Stimulated activated CD4-positive, alpha-beta T cell treated with anti-CD3 and anti-CD28 coated beads, Interleukin-1b, Interleukin-23, amount 100 ng/mL, for 24 hours (primary cell): ENCODE measurements around the gene RHOT2.

Experiments used
- DNase-seq, 4 experiments: peaks; one replicate each; pipeline ENCODE4 v3.0.0-alpha.2; 2020; ENCODE audit warnings: low read depth in 4 of 4, low spot score in 1 of 4

The RHOT2 gene

GRCh38 chr16:632486-633335, 35.2 kb upstream of the RHOT2 start:
- no peak for DNase-seq

- no peak for DNase-seq
Observed at GRCh38 chr16:633336-634050, 34.4 kb upstream of the RHOT2 start.

GRCh38 chr16:634051-634670, 33.8 kb upstream of the RHOT2 start:
- no peak for DNase-seq

- no peak for DNase-seq
Observed at GRCh38 chr16:634996-635395, 32.9 kb upstream of the RHOT2 start.

- DNase-seq: no peak
Observed at GRCh38 chr16:635573-636205, 32.2 kb upstream of the RHOT2 start.

- DNase-seq: peak; percentile 83 to 95 (median 87)
Observed at GRCh38 chr16:636206-637080, 31.5 kb upstream of the RHOT2 start, which contains the start of gene METTL26. Gene METTL26, minus strand, starts transcription at chr16:636305. Its CDS starts 15 bp downstream, at chr16:636290.

- peak; percentile 78 to 88 (median 86) for DNase-seq
Observed at GRCh38 chr16:637081-638018, 30.6 kb upstream of the RHOT2 start.

- no peak for DNase-seq
Observed at GRCh38 chr16:638034-638543, 29.8 kb upstream of the RHOT2 start.

GRCh38 chr16:638836-639235, 29.1 kb upstream of the RHOT2 start:
- no peak for DNase-seq

- DNase-seq: no peak
Observed at GRCh38 chr16:640614-641013, 27.3 kb upstream of the RHOT2 start.

GRCh38 chr16:641326-642188, 26.4 kb upstream of the RHOT2 start, which contains the start of gene MCRIP2:
Gene MCRIP2, plus strand, starts transcription at chr16:641828. Its CDS starts 164 bp downstream, at chr16:641992.
- peak in 2 of 4 experiments; percentile 61 to 78 for DNase-seq

- peak in 1 of 4 experiments; percentile 34 for DNase-seq
Observed at GRCh38 chr16:642189-643049, 25.5 kb upstream of the RHOT2 start.

GRCh38 chr16:643050-643368, 24.9 kb upstream of the RHOT2 start:
- DNase-seq: no peak

- DNase-seq: no peak
Observed at GRCh38 chr16:644556-644955, 23.4 kb upstream of the RHOT2 start.

GRCh38 chr16:645852-646678, 21.9 kb upstream of the RHOT2 start:
- DNase-seq: no peak

- no peak for DNase-seq
Observed at GRCh38 chr16:646679-647172, 21.2 kb upstream of the RHOT2 start.
